Activated T-cell treated with anti-CD3 and anti-CD28 coated beads, Interleukin-2, amount 50 U/mL, for 24 hours (primary cell): ENCODE results near the gene ATP6V1B1.

ENCODE experiments used
- DNase-seq: peaks from one replicate; pipeline ENCODE4 v3.0.0-alpha.2; 2020
- H3K27ac Mint-ChIP-seq: 2 replicates; pipeline ENCODE4 v1.8.0; 2020; ENCODE audit warnings: mild to moderate bottlenecking, mixed read lengths
- H3K27me3 Mint-ChIP-seq: 2 replicates; pipeline ENCODE4 v1.8.0; 2020; ENCODE audit warnings: mixed read lengths
- H3K36me3 Mint-ChIP-seq: 2 replicates; pipeline ENCODE4 v1.8.0; 2020; ENCODE audit warnings: low read depth, mixed read lengths
- H3K4me1 Mint-ChIP-seq: 2 replicates; pipeline ENCODE4 v1.8.0; 2020; ENCODE audit warnings: low read depth, mixed read lengths
- H3K4me3 Mint-ChIP-seq: 2 replicates; pipeline ENCODE4 v1.8.0; 2020; ENCODE audit warnings: mild to moderate bottlenecking, moderate library complexity, mixed read lengths
- H3K9me3 Mint-ChIP-seq: 2 replicates; pipeline ENCODE4 v1.8.0; 2020; ENCODE audit warnings: mixed read lengths

ATP6V1B1 gene

GRCh38 chr2:70941701-70942100 lies 6.0 kb downstream of the ATP6V1B1 start:
- Mint-ChIP-seq H3K4me1 (no peaks in the 10 kb centered on the region), H3K36me3 (no peaks in the 10 kb centered on the region), H3K27me3 (peaks cover 13% of the 10 kb centered on the region), H3K27ac (no peak overlapping the region), H3K9me3 (no peaks in the 10 kb centered on the region), H3K4me3 (no peak overlapping the region)
- peak; percentile 11 for DNase-seq

- peak; percentile 15 for DNase-seq
- H3K9me3 Mint-ChIP-seq = no peaks in the 10 kb centered on the region
- peaks cover 8% of the 10 kb centered on the region for H3K4me1 Mint-ChIP-seq
- H3K27ac Mint-ChIP-seq = no peak overlapping the region
- peaks cover 19% of the 10 kb centered on the region for H3K27me3 Mint-ChIP-seq
- H3K36me3 Mint-ChIP-seq = no peaks in the 10 kb centered on the region
- no peak overlapping the region for H3K4me3 Mint-ChIP-seq
Observed at GRCh38 chr2:70942396-70943204, 6.9 kb downstream of the ATP6V1B1 start.

DNA sequence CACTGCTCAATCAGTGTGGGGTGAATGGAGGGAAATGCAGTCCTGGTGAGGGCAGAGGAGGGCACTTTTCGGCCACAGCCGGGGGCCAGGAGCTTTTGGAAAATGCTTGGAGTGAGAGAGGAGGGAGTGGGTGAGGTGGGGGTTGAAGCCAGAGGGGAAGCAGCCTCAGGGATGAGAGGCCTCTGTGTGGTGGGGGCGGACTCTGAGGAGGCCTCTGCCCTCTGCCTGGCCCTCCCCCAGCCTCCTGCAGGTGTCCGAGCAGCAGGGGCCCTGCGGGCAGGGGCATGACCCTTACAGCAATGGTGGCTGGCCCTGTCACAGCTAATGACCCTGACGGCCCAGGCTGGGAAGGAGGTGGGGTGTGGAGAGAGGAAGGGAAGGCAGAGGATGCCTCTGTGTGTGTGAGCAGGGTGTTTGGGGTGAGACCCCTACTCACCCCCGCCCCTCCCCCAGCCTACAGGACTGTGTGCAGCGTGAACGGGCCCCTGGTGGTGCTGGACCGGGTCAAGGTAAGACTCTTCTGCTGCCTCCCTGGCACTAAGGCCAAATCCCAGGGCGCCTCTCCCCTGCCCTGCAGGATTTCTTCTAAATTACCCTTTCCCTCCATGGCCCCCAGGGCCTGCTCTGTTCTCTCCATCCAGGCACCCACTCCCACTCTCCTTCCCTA lies 7.6 kb downstream of the ATP6V1B1 start:
- Mint-ChIP-seq H3K27me3 (peaks cover 25% of the 10 kb centered on the region), H3K4me1 (peaks cover 15% of the 10 kb centered on the region), H3K36me3 (no peaks in the 10 kb centered on the region), H3K9me3 (no peaks in the 10 kb centered on the region), H3K4me3 (no peak overlapping the region), H3K27ac (no peak overlapping the region)
- DNase-seq = peak; percentile 16

- no peak overlapping the region for H3K27ac Mint-ChIP-seq
Observed at GRCh38 chr2:70944111-70944690, 8.5 kb downstream of the ATP6V1B1 start.

DNA sequence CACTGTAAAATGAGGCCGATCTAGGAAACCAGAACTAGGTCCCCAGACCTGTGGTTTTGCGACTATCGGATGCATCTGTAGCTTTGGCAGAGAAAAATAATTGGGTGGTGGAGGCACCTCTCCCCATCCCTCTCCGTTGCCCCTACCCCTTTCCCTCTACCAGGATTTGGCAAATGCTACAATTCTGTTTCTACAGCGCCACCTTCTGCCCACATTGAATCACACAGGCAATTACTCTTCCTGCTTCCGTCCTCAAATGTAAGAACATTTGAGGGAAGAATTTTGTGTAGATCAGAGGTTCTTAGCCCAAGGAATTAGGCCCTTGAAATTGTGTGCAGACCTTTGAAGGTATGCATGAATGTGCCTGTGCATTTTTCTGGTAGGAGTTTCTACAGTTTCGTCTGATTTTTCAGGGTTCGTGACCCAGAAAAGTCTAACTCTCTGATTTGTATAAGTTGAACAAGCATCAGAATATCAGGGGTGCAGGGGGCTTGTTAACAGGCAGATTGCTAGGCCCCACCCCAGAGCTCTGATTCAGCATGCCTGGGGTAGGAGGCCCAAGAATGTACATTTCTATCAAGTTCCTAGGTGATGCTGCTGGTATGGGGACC lies 11.2 kb downstream of the ATP6V1B1 start:
- H3K4me3 Mint-ChIP-seq = no peak overlapping the region

More at GRCh38 chr2:70944111-70944690, 8.5 kb downstream of the ATP6V1B1 start:
- Mint-ChIP-seq H3K4me3 (no peak overlapping the region), H3K9me3 (no peaks in the 10 kb centered on the region), H3K27me3 (peaks cover 22% of the 10 kb centered on the region), H3K36me3 (no peaks in the 10 kb centered on the region), H3K4me1 (peaks cover 16% of the 10 kb centered on the region)
- peak; percentile 18 for DNase-seq

GRCh38 chr2:70947556-70948184 lies 12.0 kb downstream of the ATP6V1B1 start:
- DNase-seq = peak; percentile 34
- Mint-ChIP-seq H3K4me3 (peak overlapping the region; percentile 81), H3K36me3 (no peaks in the 10 kb centered on the region), H3K4me1 (peaks cover 16% of the 10 kb centered on the region), H3K27me3 (peaks cover 18% of the 10 kb centered on the region), H3K9me3 (no peaks in the 10 kb centered on the region), H3K27ac (no peak overlapping the region)

More for the DNA sequence above, 11.2 kb downstream of the ATP6V1B1 start:
- no peaks in the 10 kb centered on the region for H3K9me3 Mint-ChIP-seq
- H3K27me3 Mint-ChIP-seq = peaks cover 18% of the 10 kb centered on the region
- H3K27ac Mint-ChIP-seq = no peak overlapping the region
- no peaks in the 10 kb centered on the region for H3K36me3 Mint-ChIP-seq
- peaks cover 16% of the 10 kb centered on the region for H3K4me1 Mint-ChIP-seq
- DNase-seq = peak; percentile 57

- peak overlapping the region; percentile 81 for H3K4me3 Mint-ChIP-seq
- peaks cover 16% of the 10 kb centered on the region for H3K4me1 Mint-ChIP-seq
- H3K36me3 Mint-ChIP-seq = no peaks in the 10 kb centered on the region
- H3K9me3 Mint-ChIP-seq = no peaks in the 10 kb centered on the region
- peak overlapping the region; percentile 86 for H3K27ac Mint-ChIP-seq
- peak; percentile 85 for DNase-seq
- H3K27me3 Mint-ChIP-seq = peaks cover 18% of the 10 kb centered on the region
Observed at GRCh38 chr2:70948337-70949003, 12.8 kb downstream of the ATP6V1B1 start.

- no peaks in the 10 kb centered on the region for H3K9me3 Mint-ChIP-seq
- H3K36me3 Mint-ChIP-seq = no peaks in the 10 kb centered on the region
- no peak for DNase-seq
- H3K27ac Mint-ChIP-seq = no peak overlapping the region
- H3K4me3 Mint-ChIP-seq = no peak overlapping the region
- H3K27me3 Mint-ChIP-seq = peaks cover 18% of the 10 kb centered on the region
- peaks cover 16% of the 10 kb centered on the region for H3K4me1 Mint-ChIP-seq
Observed at GRCh38 chr2:70949086-70949485, 13.4 kb downstream of the ATP6V1B1 start.

DNA sequence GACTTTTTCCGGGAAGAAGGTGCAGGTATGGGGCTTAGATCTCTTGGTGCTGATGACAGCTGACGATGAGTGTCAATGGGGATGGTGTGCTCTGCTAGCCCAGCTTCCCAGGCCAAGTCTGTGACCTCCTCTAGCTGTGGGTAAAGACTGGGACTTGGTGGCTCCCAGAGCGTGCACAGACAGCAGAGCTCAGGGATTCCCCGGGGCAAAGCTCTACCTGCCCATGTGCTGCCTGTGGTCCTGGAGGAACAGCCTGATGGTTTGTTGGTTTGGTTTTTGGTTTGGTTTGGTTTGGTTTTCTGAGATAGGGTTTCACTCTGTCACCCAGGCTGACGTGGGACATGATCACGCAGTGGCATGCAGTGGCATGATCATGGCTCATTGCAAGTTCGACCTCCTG lies 19.2 kb downstream of the ATP6V1B1 start:
- no peak for DNase-seq
- H3K4me1 Mint-ChIP-seq = peaks cover 2% of the 10 kb centered on the region
- no peak overlapping the region for H3K27ac Mint-ChIP-seq
- H3K27me3 Mint-ChIP-seq = peaks cover 32% of the 10 kb centered on the region
- no peak overlapping the region for H3K4me3 Mint-ChIP-seq
- H3K9me3 Mint-ChIP-seq = no peaks in the 10 kb centered on the region
- H3K36me3 Mint-ChIP-seq = no peaks in the 10 kb centered on the region

DNA sequence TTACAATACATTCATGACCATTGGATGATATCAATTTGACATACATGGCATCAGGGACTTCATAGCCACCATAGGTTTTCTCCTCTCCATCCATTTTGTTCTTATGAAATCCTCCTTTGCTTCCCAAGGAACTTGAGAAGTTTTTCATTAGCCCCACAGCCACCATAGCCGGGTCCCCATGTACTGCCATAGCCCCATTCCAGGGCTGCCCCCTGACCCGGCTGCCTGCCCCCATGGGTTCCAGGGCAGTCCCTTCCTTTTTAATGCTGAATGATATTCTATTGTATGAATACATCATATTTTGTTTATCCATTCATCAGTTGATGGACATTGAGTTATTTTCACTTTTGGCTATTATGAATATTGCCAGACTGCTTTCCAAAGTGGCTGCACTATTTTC lies 20.4 kb downstream of the ATP6V1B1 start:
- Mint-ChIP-seq H3K4me3 (no peak overlapping the region), H3K27ac (no peak overlapping the region), H3K36me3 (no peaks in the 10 kb centered on the region), H3K4me1 (peaks cover 2% of the 10 kb centered on the region), H3K9me3 (no peaks in the 10 kb centered on the region), H3K27me3 (peaks cover 36% of the 10 kb centered on the region)
- no peak for DNase-seq

- Mint-ChIP-seq H3K4me3 (no peak overlapping the region), H3K4me1 (peaks cover 2% of the 10 kb centered on the region), H3K9me3 (no peaks in the 10 kb centered on the region), H3K27me3 (peaks cover 41% of the 10 kb centered on the region), H3K36me3 (no peaks in the 10 kb centered on the region), H3K27ac (no peak overlapping the region)
- no peak for DNase-seq
Observed at GRCh38 chr2:70957798-70958197, 22.1 kb downstream of the ATP6V1B1 start.

- Mint-ChIP-seq H3K27me3 (peaks cover 51% of the 10 kb centered on the region), H3K4me3 (no peak overlapping the region), H3K36me3 (no peaks in the 10 kb centered on the region), H3K9me3 (no peaks in the 10 kb centered on the region), H3K4me1 (peaks cover 2% of the 10 kb centered on the region), H3K27ac (no peak overlapping the region)
- DNase-seq = peak; percentile 17
Observed at GRCh38 chr2:70958759-70959158, 23.1 kb downstream of the ATP6V1B1 start.

- Mint-ChIP-seq H3K27ac (no peak overlapping the region), H3K36me3 (no peaks in the 10 kb centered on the region), H3K9me3 (no peaks in the 10 kb centered on the region), H3K27me3 (peaks cover 56% of the 10 kb centered on the region), H3K4me1 (peaks cover 2% of the 10 kb centered on the region), H3K4me3 (no peak overlapping the region)
- peak; percentile 22 for DNase-seq
Observed at GRCh38 chr2:70959271-70959761, 23.6 kb downstream of the ATP6V1B1 start.
